Astrocyte (in vitro differentiated cells and primary cell): ENCODE measurements around the gene KRTAP4-9. TPM values are rescaled to one million over a fixed set of nuclear protein-coding genes. Genes with fewer than 3 reads are reported as not detected.
"Not testable (repeated sequence)": the region's sequence is repeated elsewhere in the genome, so short reads cannot be mapped to it uniquely, and the experiment has no call there.

Source experiments
- DNase-seq: peaks from one replicate; pipeline ENCODE4 v3.0.0-alpha.2; 2010; ENCODE audit warnings: low read depth
- FAIRE-seq: peaks from 2 replicates; lab custom pipeline; 2011; peaks lifted over from hg19 to GRCh38; lab: Jason Lieb, UNC
- H2AFZ ChIP-seq: 2 replicates; pipeline ENCODE4 v1.6.0; 2012; ENCODE audit warnings: low read depth, low read length, inconsistent platforms
- H3K27ac ChIP-seq: 2 replicates; pipeline ENCODE4 v1.5.1; 2011; ENCODE audit warnings: low read depth, low read length, inconsistent platforms
- H3K27me3 ChIP-seq: 2 replicates; pipeline ENCODE4 v1.6.0; 2011; ENCODE audit warnings: low read length, inconsistent platforms; ENCODE audit not compliant: insufficient read depth
- H3K36me3 ChIP-seq: 2 replicates; pipeline ENCODE4 v1.5.1; 2011; ENCODE audit warnings: low read length, inconsistent platforms; ENCODE audit not compliant: insufficient read depth
- H3K4me1 ChIP-seq: 2 replicates; pipeline ENCODE4 v1.5.1; 2011; ENCODE audit warnings: low read length, inconsistent platforms; ENCODE audit not compliant: insufficient read depth
- H3K4me2 ChIP-seq: 2 replicates; pipeline ENCODE4 v1.6.0; 2012; ENCODE audit warnings: low read length, inconsistent platforms
- H3K4me3 ChIP-seq: 2 replicates; pipeline ENCODE4 v1.5.1; 2011; ENCODE audit warnings: low read depth, mild to moderate bottlenecking, low read length, inconsistent platforms; ENCODE audit not compliant: insufficient read depth
- H3K79me2 ChIP-seq: 2 replicates; pipeline ENCODE4 v1.6.0; 2012; ENCODE audit warnings: mild to moderate bottlenecking, low read length, inconsistent platforms; ENCODE audit not compliant: insufficient read depth
- H3K9ac ChIP-seq: 2 replicates; pipeline ENCODE4 v1.6.0; 2012; ENCODE audit warnings: mild to moderate bottlenecking, low read length, inconsistent platforms
- H3K9me3 ChIP-seq: 2 replicates; pipeline ENCODE4 v1.5.1; 2012; ENCODE audit warnings: low read depth, mild to moderate bottlenecking, low read length, inconsistent platforms; ENCODE audit not compliant: insufficient read depth
- H4K20me1 ChIP-seq: 2 replicates; pipeline ENCODE4 v1.6.0; 2012; ENCODE audit warnings: low read length, inconsistent platforms; ENCODE audit not compliant: insufficient read depth
- H3K27ac Mint-ChIP-seq: one replicate; pipeline ENCODE4 v1.8.0; 2021; ENCODE audit warnings: mild to moderate bottlenecking, mixed read lengths; ENCODE audit not compliant: unreplicated experiment
- H3K27me3 Mint-ChIP-seq: one replicate; pipeline ENCODE4 v1.8.0; 2021; ENCODE audit warnings: low read depth, mixed read lengths; ENCODE audit not compliant: unreplicated experiment
- H3K36me3 Mint-ChIP-seq: one replicate; pipeline ENCODE4 v1.8.0; 2021; ENCODE audit warnings: low read depth, mixed read lengths; ENCODE audit not compliant: unreplicated experiment
- H3K4me1 Mint-ChIP-seq: one replicate; pipeline ENCODE4 v1.8.0; 2021; ENCODE audit warnings: low read depth, mixed read lengths; ENCODE audit not compliant: unreplicated experiment
- H3K4me3 Mint-ChIP-seq: one replicate; pipeline ENCODE4 v1.8.0; 2021; ENCODE audit warnings: mild to moderate bottlenecking, moderate library complexity, mixed read lengths; ENCODE audit not compliant: unreplicated experiment
- H3K9me3 Mint-ChIP-seq: one replicate; pipeline ENCODE4 v1.8.0; 2021; ENCODE audit warnings: mild to moderate bottlenecking, mixed read lengths; ENCODE audit not compliant: unreplicated experiment
- EZH2 ChIP-seq: IDR thresholded peaks from 2 replicates; pipeline ENCODE4 v1.6.1; 2012; ENCODE audit warnings: mild to moderate bottlenecking, low read length, inconsistent platforms; ENCODE audit not compliant: insufficient read depth
- total RNA-seq: library from RNA; stranded (reverse); gene quantifications from 2 replicates; pipeline ENCODE4 v1.2.1, GENCODE V29; 2021
- TF ChIP-seq, protein P1 (sequence below): IDR thresholded peaks from 2 replicates; pipeline ENCODE4 v1.5.1; 2011; ENCODE audit warnings: low read depth, mild to moderate bottlenecking, inconsistent platforms, low read length, moderate library complexity; ENCODE audit not compliant: insufficient read depth

The KRTAP4-9 gene
- total RNA-seq, 1 donor from 2014 or later: not detected

DNA sequence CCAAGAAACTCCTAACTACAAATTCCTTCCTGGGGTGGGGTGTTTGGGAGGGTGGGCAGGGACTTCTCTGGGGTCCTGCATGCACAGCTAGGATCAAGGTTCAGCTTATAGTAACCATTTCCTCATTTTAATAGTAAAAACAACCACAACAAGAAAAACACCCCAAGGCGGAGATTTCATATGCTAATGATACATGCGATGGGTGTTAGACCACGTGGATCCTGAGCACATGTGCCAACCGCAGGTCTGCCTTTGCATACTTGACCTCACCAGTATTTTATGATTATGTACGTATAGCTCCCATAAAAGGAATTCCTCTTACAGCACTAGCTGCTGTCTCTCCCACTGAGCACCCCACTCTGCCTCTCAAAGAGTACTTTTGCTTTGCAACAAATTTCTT, 11.1 kb downstream of the KRTAP4-9 start:
- peaks cover 13% of the 10 kb centered on the region for H3K4me1 Mint-ChIP-seq
- H3K4me1 ChIP-seq: peaks cover 4% of the 10 kb centered on the region
- H2AFZ ChIP-seq: no peak overlapping the region
- no peak for DNase-seq
- FAIRE-seq: no peak
- H3K27me3 ChIP-seq: no peaks in the 10 kb centered on the region
- H3K9me3 ChIP-seq: peaks cover 6% of the 10 kb centered on the region
- H3K27me3 Mint-ChIP-seq: peaks cover 6% of the 10 kb centered on the region
- H4K20me1 ChIP-seq: no peaks in the 10 kb centered on the region
- TF ChIP-seq EZH2: no peak
- TF ChIP-seq, protein P1, sequence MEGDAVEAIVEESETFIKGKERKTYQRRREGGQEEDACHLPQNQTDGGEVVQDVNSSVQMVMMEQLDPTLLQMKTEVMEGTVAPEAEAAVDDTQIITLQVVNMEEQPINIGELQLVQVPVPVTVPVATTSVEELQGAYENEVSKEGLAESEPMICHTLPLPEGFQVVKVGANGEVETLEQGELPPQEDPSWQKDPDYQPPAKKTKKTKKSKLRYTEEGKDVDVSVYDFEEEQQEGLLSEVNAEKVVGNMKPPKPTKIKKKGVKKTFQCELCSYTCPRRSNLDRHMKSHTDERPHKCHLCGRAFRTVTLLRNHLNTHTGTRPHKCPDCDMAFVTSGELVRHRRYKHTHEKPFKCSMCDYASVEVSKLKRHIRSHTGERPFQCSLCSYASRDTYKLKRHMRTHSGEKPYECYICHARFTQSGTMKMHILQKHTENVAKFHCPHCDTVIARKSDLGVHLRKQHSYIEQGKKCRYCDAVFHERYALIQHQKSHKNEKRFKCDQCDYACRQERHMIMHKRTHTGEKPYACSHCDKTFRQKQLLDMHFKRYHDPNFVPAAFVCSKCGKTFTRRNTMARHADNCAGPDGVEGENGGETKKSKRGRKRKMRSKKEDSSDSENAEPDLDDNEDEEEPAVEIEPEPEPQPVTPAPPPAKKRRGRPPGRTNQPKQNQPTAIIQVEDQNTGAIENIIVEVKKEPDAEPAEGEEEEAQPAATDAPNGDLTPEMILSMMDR: no peak
- no peak overlapping the region for H3K9ac ChIP-seq
- no peak overlapping the region for H3K4me3 Mint-ChIP-seq
- H3K36me3 ChIP-seq: no peaks in the 10 kb centered on the region
- H3K27ac ChIP-seq: no peak overlapping the region
- H3K9me3 Mint-ChIP-seq: peaks cover 4% of the 10 kb centered on the region
- no peaks in the 10 kb centered on the region for H3K79me2 ChIP-seq
- no peak overlapping the region for H3K4me3 ChIP-seq
- no peak overlapping the region for H3K27ac Mint-ChIP-seq
- no peak overlapping the region for H3K4me2 ChIP-seq
- no peaks in the 10 kb centered on the region for H3K36me3 Mint-ChIP-seq

DNA sequence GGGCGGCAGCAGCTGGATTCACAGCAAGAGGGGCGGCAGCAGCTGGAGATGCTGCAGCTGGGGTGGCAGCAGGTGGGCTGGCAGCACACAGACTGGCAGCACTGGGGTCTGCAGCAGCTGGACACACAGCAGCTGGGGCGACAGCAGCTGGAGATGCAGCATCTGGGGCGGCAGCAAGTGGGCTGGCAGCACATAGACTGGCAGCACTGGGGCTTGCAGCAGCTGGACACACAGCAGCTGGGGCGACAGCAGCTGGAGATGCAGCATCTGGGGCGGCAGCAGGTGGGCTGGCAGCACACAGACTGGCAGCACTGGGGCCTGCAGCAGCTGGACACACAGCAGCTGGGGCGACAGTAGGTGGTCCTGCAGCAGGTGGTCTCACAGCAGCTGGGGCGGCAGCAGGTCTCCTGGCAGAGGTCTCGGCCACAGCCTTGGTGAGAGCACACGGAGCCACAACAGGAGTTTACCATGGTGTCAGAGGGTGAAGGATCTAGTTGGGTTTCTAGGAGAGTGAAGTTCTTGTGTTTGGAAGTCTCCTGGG, 12.7 kb downstream of the KRTAP4-9 start, which contains the start of gene KRTAP4-11:
Gene KRTAP4-11, minus strand, starts transcription at position 528 of the 541 bp plus-strand sequence. Its CDS starts 58 bp downstream, at position 470.
- H3K9ac ChIP-seq, H3K79me2 ChIP-seq, H4K20me1 ChIP-seq, H3K36me3 Mint-ChIP-seq, H3K4me2 ChIP-seq, H3K4me3 Mint-ChIP-seq, H3K9me3 ChIP-seq, H3K36me3 ChIP-seq, FAIRE-seq, H3K27me3 Mint-ChIP-seq, H3K27ac ChIP-seq, H3K4me1 ChIP-seq, H2AFZ ChIP-seq, H3K4me3 ChIP-seq, H3K9me3 Mint-ChIP-seq, H3K27me3 ChIP-seq, H3K27ac Mint-ChIP-seq, DNase-seq: not testable (repeated sequence)
- H3K4me1 Mint-ChIP-seq: peaks cover 15% of the 10 kb centered on the region

DNA sequence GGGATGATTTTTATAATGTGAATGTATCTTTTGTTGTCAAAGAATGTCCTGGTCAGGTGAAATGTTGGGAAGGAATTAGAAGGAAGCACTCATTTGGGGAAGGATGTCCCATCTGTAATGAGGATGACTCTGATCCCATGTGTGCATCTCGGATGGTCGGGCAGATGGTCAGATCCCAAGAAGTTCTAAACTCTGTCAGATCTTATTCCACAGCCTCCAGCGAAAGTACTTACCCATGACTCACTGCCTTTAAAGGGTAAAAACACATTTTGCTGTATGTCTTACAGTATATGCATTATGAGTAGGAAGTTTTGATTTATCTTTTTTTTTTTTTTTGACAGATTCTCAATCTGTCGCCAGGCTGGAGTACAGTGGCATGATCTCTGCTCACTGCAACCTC, 13.5 kb downstream of the KRTAP4-9 start:
- no peaks in the 10 kb centered on the region for H3K36me3 Mint-ChIP-seq

DNA sequence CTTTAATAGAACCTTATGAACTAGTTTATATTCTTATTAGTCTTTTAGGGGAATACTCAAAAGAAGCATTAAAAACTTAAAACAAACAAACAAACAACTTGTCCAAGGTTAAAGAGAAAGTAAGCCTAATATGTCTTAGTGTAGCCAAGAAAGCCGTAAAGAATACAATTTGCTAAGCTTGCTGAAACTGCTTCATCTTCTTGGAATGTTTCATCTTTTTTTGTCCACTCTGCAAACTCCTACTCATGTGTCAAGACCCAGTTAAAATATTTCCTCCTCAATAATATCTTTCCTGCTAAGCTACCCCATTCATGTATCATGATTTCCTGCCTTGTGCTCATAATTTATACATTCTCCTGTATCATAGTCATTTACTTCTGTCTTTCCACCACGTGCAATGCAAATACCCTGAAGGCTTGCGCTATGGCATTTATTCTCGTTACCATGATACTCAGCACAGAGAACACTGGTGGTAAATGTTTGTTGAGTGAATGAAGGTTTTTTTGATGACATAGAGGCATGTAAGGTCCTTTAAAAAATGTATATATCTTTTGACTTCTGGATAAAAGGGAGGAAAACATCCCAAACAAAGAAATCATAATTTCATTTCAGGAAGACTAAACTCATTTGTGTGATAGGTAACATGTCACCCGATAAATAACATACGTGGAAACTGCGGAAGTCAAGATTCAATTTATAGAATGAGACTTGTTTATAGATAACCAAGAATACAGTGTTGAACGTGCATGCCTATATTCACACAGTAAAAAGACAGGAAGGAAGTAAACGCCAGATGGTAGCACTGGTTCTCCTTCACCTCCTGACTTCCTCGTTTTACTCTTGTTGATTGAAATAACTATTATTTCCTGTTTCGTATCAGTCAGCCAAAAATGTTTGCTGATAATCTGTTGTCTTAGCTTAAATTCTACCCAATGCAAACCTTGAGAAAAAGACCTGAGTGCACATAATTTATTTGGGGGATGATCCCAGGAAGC, 14.8 kb downstream of the KRTAP4-9 start:
- not testable (repeated sequence) for H3K36me3 Mint-ChIP-seq, H3K9ac ChIP-seq, H3K9me3 Mint-ChIP-seq, H3K4me3 Mint-ChIP-seq, H3K4me1 ChIP-seq, H2AFZ ChIP-seq, H4K20me1 ChIP-seq, H3K9me3 ChIP-seq, H3K27me3 ChIP-seq, H3K27me3 Mint-ChIP-seq, DNase-seq, H3K4me2 ChIP-seq, H3K4me3 ChIP-seq, H3K79me2 ChIP-seq, H3K36me3 ChIP-seq, H3K27ac ChIP-seq
- FAIRE-seq: peak; percentile 98
- H3K27ac Mint-ChIP-seq: peak overlapping the region; percentile 50
- peaks cover 22% of the 10 kb centered on the region for H3K4me1 Mint-ChIP-seq

More for the DNA sequence above, 13.5 kb downstream of the KRTAP4-9 start:
- no peaks in the 10 kb centered on the region for H3K27me3 ChIP-seq
- TF ChIP-seq, protein P1: no peak
- Mint-ChIP-seq H3K27me3 (peaks cover 6% of the 10 kb centered on the region), H3K4me1 (peaks cover 19% of the 10 kb centered on the region), H3K27ac (no peak overlapping the region), H3K9me3 (peaks cover 2% of the 10 kb centered on the region), H3K4me3 (no peak overlapping the region)
- peaks cover 4% of the 10 kb centered on the region for H3K4me1 ChIP-seq
- H3K27ac ChIP-seq: no peak overlapping the region
- no peak overlapping the region for H3K4me3 ChIP-seq
- H2AFZ ChIP-seq: no peak overlapping the region
- no peak overlapping the region for H3K9ac ChIP-seq
- no peaks in the 10 kb centered on the region for H4K20me1 ChIP-seq
- H3K4me2 ChIP-seq: no peak overlapping the region
- DNase-seq: no peak
- no peak for FAIRE-seq
- H3K36me3 ChIP-seq: no peaks in the 10 kb centered on the region
- no peaks in the 10 kb centered on the region for H3K79me2 ChIP-seq
- peaks cover 3% of the 10 kb centered on the region for H3K9me3 ChIP-seq
